PC-9 (cell line): ENCODE data around the gene DOK5. TPM values are rescaled to one million over a fixed set of nuclear protein-coding genes. Genes with fewer than 3 reads are reported as not detected.

Experiments
- BruUV-seq: library from RNA; stranded (reverse); fragments of 400-500 nt; replicated peaks from 2 replicates; lab custom pipeline; 2021; lab: Mats Ljungman, UMichigan
- CTCF ChIA-PET: fragments of 300-600 bp; sonication (Branson Sonifier 250); formaldehyde crosslinking; loops from one replicate; lab custom pipeline; 2022; ENCODE audit warnings: antibody characterized with exemption; lab: Charles Lee
- POLR2A ChIA-PET: fragments of 300-600 bp; sonication (Branson Sonifier 250); formaldehyde crosslinking; loops from one replicate; lab custom pipeline; 2022; ENCODE audit warnings: antibody characterized with exemption; ENCODE audit not compliant: unreplicated experiment; lab: Charles Lee
- DNase-seq, 2 experiments: peaks; one replicate each; pipeline versions ENCODE4 v3.0.0 to v3.0.0-alpha.2; 2015 to 2022; ENCODE audit warnings: mixed read lengths in 1 of 2
- H2AFZ ChIP-seq: fragments of 200-600 bp; sonication (generic); 2 replicates; pipeline ENCODE4 v1.8.1; 2017; ENCODE audit warnings: antibody characterized with exemption
- H3F3A ChIP-seq: fragments of 200-600 bp; sonication (generic); 2 replicates; pipeline ENCODE4 v1.8.1; 2017; ENCODE audit warnings: antibody characterized with exemption, mild to moderate bottlenecking, low read depth; ENCODE audit not compliant: insufficient read depth
- H3K27ac ChIP-seq: fragments of 200-600 bp; sonication (generic); 2 replicates; pipeline ENCODE4 v1.6.1; 2016; ENCODE audit warnings: mixed run types
- H3K27me3 ChIP-seq: fragments of 200-600 bp; sonication (generic); 2 replicates; pipeline ENCODE4 v1.6.1; 2016; ENCODE audit warnings: low read depth, mixed run types; ENCODE audit not compliant: insufficient read depth
- H3K36me3 ChIP-seq: fragments of 200-600 bp; sonication (generic); 2 replicates; pipeline ENCODE4 v1.6.1; 2016; ENCODE audit warnings: low read depth, mixed run types
- H3K4me1 ChIP-seq: fragments of 200-600 bp; sonication (generic); replicated peaks from 2 replicates; pipeline ENCODE4 v1.6.1; 2016; ENCODE audit warnings: mixed run types; ENCODE audit not compliant: insufficient read depth
- H3K4me2 ChIP-seq: fragments of 200-600 bp; sonication (generic); 2 replicates; pipeline ENCODE4 v1.6.1; 2017; ENCODE audit warnings: mixed run types
- H3K4me3 ChIP-seq: fragments of 200-600 bp; sonication (generic); 2 replicates; pipeline ENCODE4 v1.6.1; 2016; ENCODE audit warnings: mixed run types
- H3K79me2 ChIP-seq: fragments of 200-600 bp; sonication (generic); 2 replicates; pipeline ENCODE4 v1.6.1; 2017; ENCODE audit warnings: low read depth, mixed run types
- H3K9me2 ChIP-seq: fragments of 200-600 bp; sonication (generic); 2 replicates; pipeline ENCODE4 v1.8.1; 2017; ENCODE audit warnings: mild to moderate bottlenecking; ENCODE audit not compliant: insufficient read depth
- H3K9me3 ChIP-seq: fragments of 200-600 bp; sonication (generic); 2 replicates; pipeline ENCODE4 v1.8.1; 2016; ENCODE audit warnings: low read depth; ENCODE audit not compliant: insufficient read depth
- H4K20me1 ChIP-seq: fragments of 200-600 bp; sonication (generic); 2 replicates; pipeline ENCODE4 v1.8.1; 2017; ENCODE audit not compliant: insufficient read depth
- CTCF ChIP-seq: fragments of 200-600 bp; sonication (generic); conservative IDR thresholded peaks from 2 replicates; pipeline ENCODE4 v1.6.1; 2017; ENCODE audit warnings: mixed run types, antibody characterized with exemption, mild to moderate bottlenecking, moderate library complexity
- EZH2 ChIP-seq: fragments of 200-600 bp; sonication (generic); IDR thresholded peaks from 2 replicates; pipeline ENCODE4 v1.8.0; 2017; ENCODE audit warnings: antibody characterized with exemption, low read depth
- intact Hi-C: fragments of 100-400 bp; cut with micrococcal nuclease; formaldehyde crosslinking; loops from one replicate; pipeline ENCODE4 v1.10.0; 2022; ENCODE audit not compliant: unreplicated experiment
- total RNA-seq: library from RNA; stranded (reverse); gene quantifications from 2 replicates; pipeline ENCODE4 v1.2.3, GENCODE V29; 2021

DOK5 gene
- total RNA-seq, 1 experiment from 2014 or later, result not detected

DNA sequence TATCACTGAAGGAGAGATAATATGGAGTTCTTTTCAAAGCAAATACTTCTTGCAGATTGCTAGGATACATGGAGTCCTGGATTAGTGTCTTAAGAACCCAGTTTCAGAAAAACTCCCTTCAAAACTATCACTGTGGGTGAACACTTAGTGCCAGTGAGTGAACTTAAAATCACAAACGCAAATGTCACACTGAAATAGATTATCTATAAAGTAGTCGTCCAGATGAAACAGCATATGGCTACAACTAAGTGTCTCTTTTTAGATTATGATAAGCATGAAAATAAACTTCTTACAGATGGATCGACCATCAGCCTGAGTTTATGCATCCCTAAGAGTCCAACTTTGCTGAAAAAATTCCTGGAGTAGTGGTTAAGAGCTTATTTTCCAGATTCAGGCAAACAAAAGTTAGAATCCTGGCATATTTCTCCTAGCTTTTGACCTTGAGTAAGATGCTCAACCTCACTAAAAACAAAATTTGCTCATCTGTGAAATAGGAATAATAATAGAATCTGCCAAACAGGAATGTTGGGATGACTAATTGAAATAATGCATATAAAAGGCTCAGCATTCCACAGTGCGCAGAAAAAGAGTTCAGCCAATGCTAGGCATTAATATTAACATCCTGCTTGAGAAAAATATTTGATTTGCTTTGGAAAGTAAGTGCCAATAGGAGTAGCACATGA, 70.4 kb downstream of the DOK5 start:
- TF ChIP-seq EZH2 (no peak), CTCF (no peak)
- intact Hi-C loops, result no loop called here
- no peaks in the 10 kb centered on the region for H3K36me3 ChIP-seq
- H3K4me3 ChIP-seq, result no peak overlapping the region
- no TSS peak for BruUV-seq
- H3K4me1 ChIP-seq, result no peaks in the 10 kb centered on the region
- no peak for DNase-seq
- no peak overlapping the region for H2AFZ ChIP-seq
- no peaks in the 10 kb centered on the region for H4K20me1 ChIP-seq
- H3K27me3 ChIP-seq, result no peaks in the 10 kb centered on the region
- H3K9me3 ChIP-seq, result no peaks in the 10 kb centered on the region
- ChIA-PET POLR2A (no interaction called here), CTCF (no interaction called here)
- H3K27ac ChIP-seq, result no peak overlapping the region
- H3K79me2 ChIP-seq, result no peaks in the 10 kb centered on the region
- H3F3A ChIP-seq, result no peaks in the 10 kb centered on the region
- H3K9me2 ChIP-seq, result no peaks in the 10 kb centered on the region
- H3K4me2 ChIP-seq, result no peak overlapping the region

GRCh38 chr20:54548849-54549248, 73.5 kb downstream of the DOK5 start:
- Histone ChIP-seq H3K79me2 (no peaks in the 10 kb centered on the region), H3K9me2 (no peaks in the 10 kb centered on the region), H2AFZ (no peak overlapping the region), H3K9me3 (no peaks in the 10 kb centered on the region), H3K27ac (no peak overlapping the region), H3K4me2 (no peak overlapping the region), H3F3A (no peaks in the 10 kb centered on the region), H4K20me1 (no peaks in the 10 kb centered on the region), H3K4me1 (no peaks in the 10 kb centered on the region), H3K4me3 (no peak overlapping the region), H3K27me3 (no peaks in the 10 kb centered on the region), H3K36me3 (no peaks in the 10 kb centered on the region)
- CTCF ChIA-PET, result no interaction called here
- intact Hi-C loops, result no loop called here
- no TSS peak for BruUV-seq
- no peak for TF ChIP-seq EZH2
- TF ChIP-seq CTCF, result no peak
- POLR2A ChIA-PET, result no interaction called here
- no peak for DNase-seq

GRCh38 chr20:54549658-54550326, 74.4 kb downstream of the DOK5 start:
- Histone ChIP-seq H3K9me2 (no peaks in the 10 kb centered on the region), H4K20me1 (no peaks in the 10 kb centered on the region), H3K27ac (no peak overlapping the region), H3K4me2 (no peak overlapping the region), H3K36me3 (no peaks in the 10 kb centered on the region), H3K27me3 (no peaks in the 10 kb centered on the region), H3K4me3 (no peak overlapping the region), H3F3A (no peaks in the 10 kb centered on the region), H3K9me3 (no peaks in the 10 kb centered on the region), H3K79me2 (no peaks in the 10 kb centered on the region), H3K4me1 (no peaks in the 10 kb centered on the region), H2AFZ (no peak overlapping the region)
- ChIA-PET CTCF (no interaction called here), POLR2A (no interaction called here)
- TF ChIP-seq EZH2 (no peak), CTCF (no peak)
- DNase-seq, result no peak
- no TSS peak for BruUV-seq
- intact Hi-C loops, result no loop called here
